ENCODE measurements around the gene RAB40C. TPM values are rescaled to one million over a fixed set of nuclear protein-coding genes. Genes with fewer than 3 reads are reported as not detected.

RAB40C gene
- total RNA-seq, 1 donor from 2014 or later: 6.0 TPM

- no peak overlapping the region for H3K4me3 Mint-ChIP-seq
- H3K27me3 Mint-ChIP-seq (ENCODE audit: insufficient read depth, low read depth): peaks cover 5% of the 10 kb centered on the region
- no peak overlapping the region for H3K9ac ChIP-seq
- no peaks in the 10 kb centered on the region for H3K36me3 ChIP-seq
- H3K4me1 Mint-ChIP-seq: no peaks in the 10 kb centered on the region
- no peaks in the 10 kb centered on the region for H3K4me1 ChIP-seq
- DNase-seq (ENCODE audit: low spot score): no peak
- H3K27ac Mint-ChIP-seq: no peak overlapping the region
- no peaks in the 10 kb centered on the region for H3K9me3 ChIP-seq (ENCODE audit: low read depth)
- H2AFZ ChIP-seq (replicated peaks): no peak overlapping the region
- no peak overlapping the region for H3K27ac ChIP-seq
- no peaks in the 10 kb centered on the region for H3F3A ChIP-seq (ENCODE audit: low read depth)
- H3K36me3 Mint-ChIP-seq: peaks cover 5% of the 10 kb centered on the region
- H3K9me3 Mint-ChIP-seq: no peaks in the 10 kb centered on the region
- no peaks in the 10 kb centered on the region for H3K79me2 ChIP-seq (ENCODE audit: low read depth)
- H4K20me1 ChIP-seq (ENCODE audit: low read depth): peaks cover 23% of the 10 kb centered on the region
- no peak overlapping the region for H3K4me2 ChIP-seq
- TF ChIP-seq EZH2 (IDR thresholded peaks at IDR 0.05) (no peak), EZH2phosphoT487 (IDR thresholded peaks at IDR 0.05) (no peak), CTCF (IDR thresholded peaks at IDR 0.05) (no peak)
- H3K27me3 ChIP-seq: no peaks in the 10 kb centered on the region
- no peak overlapping the region for H3K4me3 ChIP-seq
These were observed 45.3 kb upstream of the RAB40C start for GRCh38 chr16:544517-544916.

GRCh38 chr16:546909-547770 lies 42.7 kb upstream of the RAB40C start:
- DNase-seq (ENCODE audit: low spot score): peak; percentile 82
- H3K9me3 Mint-ChIP-seq: no peaks in the 10 kb centered on the region
- H3K27ac ChIP-seq: no peak overlapping the region

GRCh38 chr16:548586-548985 lies 41.3 kb upstream of the RAB40C start:
- no peak overlapping the region for H3K27ac Mint-ChIP-seq
- H3K4me1 Mint-ChIP-seq: no peaks in the 10 kb centered on the region
- no peak overlapping the region for H3K4me2 ChIP-seq
- H3K4me3 Mint-ChIP-seq: no peak overlapping the region
- H2AFZ ChIP-seq (replicated peaks): no peak overlapping the region
- H3K9ac ChIP-seq: no peak overlapping the region
- H3K79me2 ChIP-seq (ENCODE audit: low read depth): no peaks in the 10 kb centered on the region
- H3F3A ChIP-seq (ENCODE audit: low read depth): no peaks in the 10 kb centered on the region
- no peaks in the 10 kb centered on the region for H3K27me3 ChIP-seq
- no peaks in the 10 kb centered on the region for H3K36me3 ChIP-seq
- TF ChIP-seq CTCF (IDR thresholded peaks at IDR 0.05): no peak
- no peak for TF ChIP-seq EZH2 (IDR thresholded peaks at IDR 0.05)
- TF ChIP-seq EZH2phosphoT487 (IDR thresholded peaks at IDR 0.05): no peak
- no peak overlapping the region for H3K4me3 ChIP-seq
- H3K27me3 Mint-ChIP-seq (ENCODE audit: insufficient read depth, low read depth): peaks cover 2% of the 10 kb centered on the region
- no peaks in the 10 kb centered on the region for H3K9me3 ChIP-seq (ENCODE audit: low read depth)
- DNase-seq (ENCODE audit: low spot score): no peak
- no peaks in the 10 kb centered on the region for H3K4me1 ChIP-seq
- H3K9me3 Mint-ChIP-seq: no peaks in the 10 kb centered on the region
- H4K20me1 ChIP-seq (ENCODE audit: low read depth): peaks cover 11% of the 10 kb centered on the region
- H3K36me3 Mint-ChIP-seq: no peaks in the 10 kb centered on the region
- H3K27ac ChIP-seq: no peak overlapping the region

More at GRCh38 chr16:546909-547770, 42.7 kb upstream of the RAB40C start:
- Histone ChIP-seq H3K9ac (no peak overlapping the region), H4K20me1 (ENCODE audit: low read depth) (peaks cover 11% of the 10 kb centered on the region), H3K79me2 (ENCODE audit: low read depth) (no peaks in the 10 kb centered on the region), H3K4me1 (no peaks in the 10 kb centered on the region), H3K27me3 (no peaks in the 10 kb centered on the region), H3K4me3 (no peak overlapping the region), H3K9me3 (ENCODE audit: low read depth) (no peaks in the 10 kb centered on the region), H3K4me2 (peak overlapping the region; percentile 22), H3K36me3 (no peaks in the 10 kb centered on the region), H2AFZ (replicated peaks) (no peak overlapping the region), H3F3A (ENCODE audit: low read depth) (no peaks in the 10 kb centered on the region)
- Mint-ChIP-seq H3K4me1 (no peaks in the 10 kb centered on the region), H3K27me3 (ENCODE audit: insufficient read depth, low read depth) (peaks cover 4% of the 10 kb centered on the region), H3K36me3 (peaks cover 3% of the 10 kb centered on the region), H3K27ac (no peak overlapping the region), H3K4me3 (no peak overlapping the region)
- TF ChIP-seq EZH2phosphoT487 (IDR thresholded peaks at IDR 0.05): no peak
- peak; percentile 66 for TF ChIP-seq CTCF (IDR thresholded peaks at IDR 0.05)

All from neural progenitor cell (in vitro differentiated cells).